ENCODE measurements around the gene FAM161B.

Gene FAM161B

GRCh38 chr14:73977896-73978295 lies 28.0 kb upstream of the FAM161B start:
- Histone ChIP-seq H3K27me3 (ENCODE audit: control insufficient read depth, insufficient read depth, low read length) (no peaks in the 10 kb centered on the region), H3K9ac (ENCODE audit: low read length) (no peak overlapping the region), H3K4me3 (ENCODE audit: low read depth, low read length) (no peak overlapping the region), H3K36me3 (ENCODE audit: control insufficient read depth, insufficient read depth, low read length) (peaks cover 27% of the 10 kb centered on the region), H3K27ac (ENCODE audit: low read depth, low read length) (no peak overlapping the region), H3K9me3 (ENCODE audit: control insufficient read depth, insufficient read depth, low read depth, low read length) (no peaks in the 10 kb centered on the region), H3K4me1 (ENCODE audit: control insufficient read depth, insufficient read depth, low read length) (no peaks in the 10 kb centered on the region)

- Histone ChIP-seq H3K27me3 (ENCODE audit: control insufficient read depth, insufficient read depth, low read length) (no peaks in the 10 kb centered on the region), H3K4me3 (ENCODE audit: low read depth, low read length) (no peak overlapping the region), H3K9ac (ENCODE audit: low read length) (no peak overlapping the region), H3K27ac (ENCODE audit: low read depth, low read length) (no peak overlapping the region), H3K4me1 (ENCODE audit: control insufficient read depth, insufficient read depth, low read length) (no peaks in the 10 kb centered on the region), H3K9me3 (ENCODE audit: control insufficient read depth, insufficient read depth, low read depth, low read length) (no peaks in the 10 kb centered on the region), H3K36me3 (ENCODE audit: control insufficient read depth, insufficient read depth, low read length) (peaks cover 31% of the 10 kb centered on the region)
Measured at GRCh38 chr14:73976125-73976524, 26.2 kb upstream of the FAM161B start.

GRCh38 chr14:73973497-73973896 lies 23.6 kb upstream of the FAM161B start:
- H3K4me1 ChIP-seq (ENCODE audit: control insufficient read depth, insufficient read depth, low read length), result no peaks in the 10 kb centered on the region
- no peak overlapping the region for H3K4me3 ChIP-seq (ENCODE audit: low read depth, low read length)
- H3K27me3 ChIP-seq (ENCODE audit: control insufficient read depth, insufficient read depth, low read length), result no peaks in the 10 kb centered on the region
- H3K36me3 ChIP-seq (ENCODE audit: control insufficient read depth, insufficient read depth, low read length), result peaks cover 40% of the 10 kb centered on the region
- no peaks in the 10 kb centered on the region for H3K9me3 ChIP-seq (ENCODE audit: control insufficient read depth, insufficient read depth, low read depth, low read length)
- H3K27ac ChIP-seq (ENCODE audit: low read depth, low read length), result no peak overlapping the region
- no peak overlapping the region for H3K9ac ChIP-seq (ENCODE audit: low read length)

GRCh38 chr14:73968885-73969284 lies 19.0 kb upstream of the FAM161B start:
- no peak overlapping the region for H3K4me3 ChIP-seq (ENCODE audit: low read depth, low read length)
- no peak overlapping the region for H3K9ac ChIP-seq (ENCODE audit: low read length)
- H3K4me1 ChIP-seq (ENCODE audit: control insufficient read depth, insufficient read depth, low read length), result no peaks in the 10 kb centered on the region
- H3K9me3 ChIP-seq (ENCODE audit: control insufficient read depth, insufficient read depth, low read depth, low read length), result no peaks in the 10 kb centered on the region
- no peaks in the 10 kb centered on the region for H3K27me3 ChIP-seq (ENCODE audit: control insufficient read depth, insufficient read depth, low read length)
- no peak overlapping the region for H3K27ac ChIP-seq (ENCODE audit: low read depth, low read length)
- H3K36me3 ChIP-seq (ENCODE audit: control insufficient read depth, insufficient read depth, low read length), result peaks cover 42% of the 10 kb centered on the region

GRCh38 chr14:73965216-73965615 lies 15.3 kb upstream of the FAM161B start:
- no peak overlapping the region for H3K4me3 ChIP-seq (ENCODE audit: low read depth, low read length)
- no peaks in the 10 kb centered on the region for H3K9me3 ChIP-seq (ENCODE audit: control insufficient read depth, insufficient read depth, low read depth, low read length)
- H3K36me3 ChIP-seq (ENCODE audit: control insufficient read depth, insufficient read depth, low read length), result peaks cover 65% of the 10 kb centered on the region
- no peak overlapping the region for H3K27ac ChIP-seq (ENCODE audit: low read depth, low read length)
- H3K4me1 ChIP-seq (ENCODE audit: control insufficient read depth, insufficient read depth, low read length), result no peaks in the 10 kb centered on the region
- no peaks in the 10 kb centered on the region for H3K27me3 ChIP-seq (ENCODE audit: control insufficient read depth, insufficient read depth, low read length)
- H3K9ac ChIP-seq (ENCODE audit: low read length), result no peak overlapping the region

GRCh38 chr14:73961192-73961591 lies 11.3 kb upstream of the FAM161B start:
- H3K36me3 ChIP-seq (ENCODE audit: control insufficient read depth, insufficient read depth, low read length), result peaks cover 64% of the 10 kb centered on the region
- no peak overlapping the region for H3K9ac ChIP-seq (ENCODE audit: low read length)
- H3K9me3 ChIP-seq (ENCODE audit: control insufficient read depth, insufficient read depth, low read depth, low read length), result no peaks in the 10 kb centered on the region
- no peaks in the 10 kb centered on the region for H3K27me3 ChIP-seq (ENCODE audit: control insufficient read depth, insufficient read depth, low read length)
- no peaks in the 10 kb centered on the region for H3K4me1 ChIP-seq (ENCODE audit: control insufficient read depth, insufficient read depth, low read length)
- no peak overlapping the region for H3K4me3 ChIP-seq (ENCODE audit: low read depth, low read length)
- no peak overlapping the region for H3K27ac ChIP-seq (ENCODE audit: low read depth, low read length)

GRCh38 chr14:73958591-73958990 lies 8.7 kb upstream of the FAM161B start:
- Histone ChIP-seq H3K4me3 (ENCODE audit: low read depth, low read length) (no peak overlapping the region), H3K4me1 (ENCODE audit: control insufficient read depth, insufficient read depth, low read length) (no peaks in the 10 kb centered on the region), H3K27me3 (ENCODE audit: control insufficient read depth, insufficient read depth, low read length) (no peaks in the 10 kb centered on the region), H3K27ac (ENCODE audit: low read depth, low read length) (no peak overlapping the region), H3K36me3 (ENCODE audit: control insufficient read depth, insufficient read depth, low read length) (peaks cover 69% of the 10 kb centered on the region), H3K9ac (ENCODE audit: low read length) (no peak overlapping the region), H3K9me3 (ENCODE audit: control insufficient read depth, insufficient read depth, low read depth, low read length) (no peaks in the 10 kb centered on the region)

GRCh38 chr14:73955674-73956073 lies 5.8 kb upstream of the FAM161B start:
- H3K27ac ChIP-seq (ENCODE audit: low read depth, low read length), result no peak overlapping the region
- H3K9ac ChIP-seq (ENCODE audit: low read length), result no peak overlapping the region
- peaks cover 45% of the 10 kb centered on the region for H3K36me3 ChIP-seq (ENCODE audit: control insufficient read depth, insufficient read depth, low read length)
- H3K27me3 ChIP-seq (ENCODE audit: control insufficient read depth, insufficient read depth, low read length), result no peaks in the 10 kb centered on the region
- H3K4me1 ChIP-seq (ENCODE audit: control insufficient read depth, insufficient read depth, low read length), result no peaks in the 10 kb centered on the region
- H3K4me3 ChIP-seq (ENCODE audit: low read depth, low read length), result no peak overlapping the region
- H3K9me3 ChIP-seq (ENCODE audit: control insufficient read depth, insufficient read depth, low read depth, low read length), result no peaks in the 10 kb centered on the region

- no peak overlapping the region for H3K9ac ChIP-seq (ENCODE audit: low read length)
- no peak overlapping the region for H3K27ac ChIP-seq (ENCODE audit: low read depth, low read length)
- no peaks in the 10 kb centered on the region for H3K9me3 ChIP-seq (ENCODE audit: control insufficient read depth, insufficient read depth, low read depth, low read length)
- peaks cover 28% of the 10 kb centered on the region for H3K36me3 ChIP-seq (ENCODE audit: control insufficient read depth, insufficient read depth, low read length)
- no peak overlapping the region for H3K4me3 ChIP-seq (ENCODE audit: low read depth, low read length)
- H3K27me3 ChIP-seq (ENCODE audit: control insufficient read depth, insufficient read depth, low read length), result no peaks in the 10 kb centered on the region
- H3K4me1 ChIP-seq (ENCODE audit: control insufficient read depth, insufficient read depth, low read length), result no peaks in the 10 kb centered on the region
Measured at GRCh38 chr14:73953731-73954130, 3.8 kb upstream of the FAM161B start.

- no peak overlapping the region for H3K9ac ChIP-seq (ENCODE audit: low read length)
- no peaks in the 10 kb centered on the region for H3K4me1 ChIP-seq (ENCODE audit: control insufficient read depth, insufficient read depth, low read length)
- H3K27me3 ChIP-seq (ENCODE audit: control insufficient read depth, insufficient read depth, low read length), result no peaks in the 10 kb centered on the region
- H3K9me3 ChIP-seq (ENCODE audit: control insufficient read depth, insufficient read depth, low read depth, low read length), result no peaks in the 10 kb centered on the region
- no peak overlapping the region for H3K27ac ChIP-seq (ENCODE audit: low read depth, low read length)
- H3K36me3 ChIP-seq (ENCODE audit: control insufficient read depth, insufficient read depth, low read length), result no peaks in the 10 kb centered on the region
- H3K4me3 ChIP-seq (ENCODE audit: low read depth, low read length), result no peak overlapping the region
Measured at GRCh38 chr14:73945159-73945670, 4.7 kb downstream of the FAM161B start.

- no peak overlapping the region for H3K27ac ChIP-seq (ENCODE audit: low read depth, low read length)
- H3K36me3 ChIP-seq (ENCODE audit: control insufficient read depth, insufficient read depth, low read length), result no peaks in the 10 kb centered on the region
- H3K27me3 ChIP-seq (ENCODE audit: control insufficient read depth, insufficient read depth, low read length), result no peaks in the 10 kb centered on the region
- H3K4me3 ChIP-seq (ENCODE audit: low read depth, low read length), result no peak overlapping the region
- H3K4me1 ChIP-seq (ENCODE audit: control insufficient read depth, insufficient read depth, low read length), result no peaks in the 10 kb centered on the region
- H3K9ac ChIP-seq (ENCODE audit: low read length), result no peak overlapping the region
- no peaks in the 10 kb centered on the region for H3K9me3 ChIP-seq (ENCODE audit: control insufficient read depth, insufficient read depth, low read depth, low read length)
Measured at GRCh38 chr14:73944432-73945158, 5.3 kb downstream of the FAM161B start.
